Measurements from ENCODE around the gene BMX. TPM values are rescaled to one million over a fixed set of nuclear protein-coding genes. Genes with fewer than 3 reads are reported as not detected.

The BMX gene
- total RNA-seq, 1 experiment from 2014 or later = not detected

DNA sequence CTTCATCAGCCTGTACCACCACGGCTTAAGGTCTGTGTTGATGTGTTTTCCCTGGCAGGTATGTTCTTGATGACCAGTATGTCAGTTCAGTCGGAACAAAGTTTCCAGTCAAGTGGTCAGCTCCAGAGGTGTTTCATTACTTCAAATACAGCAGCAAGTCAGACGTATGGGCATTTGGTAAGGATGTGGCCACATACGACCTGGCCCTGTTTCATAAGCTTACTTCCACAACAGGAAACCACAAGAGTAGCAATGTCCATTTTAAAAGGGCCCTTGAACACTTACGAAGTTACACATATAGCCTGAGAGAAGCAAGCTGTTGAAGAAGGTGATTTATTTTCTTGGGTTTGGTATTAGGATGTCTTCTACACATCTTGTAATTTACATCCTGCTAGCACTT is 46.1 kb downstream of the BMX start:
- no peak for DNase-seq
- no peak overlapping the region for H3K4me3 ChIP-seq
- no peaks in the 10 kb centered on the region for H3K27me3 ChIP-seq
- no peaks in the 10 kb centered on the region for H3K9me3 ChIP-seq
- no peaks in the 10 kb centered on the region for H3K36me3 ChIP-seq

DNA sequence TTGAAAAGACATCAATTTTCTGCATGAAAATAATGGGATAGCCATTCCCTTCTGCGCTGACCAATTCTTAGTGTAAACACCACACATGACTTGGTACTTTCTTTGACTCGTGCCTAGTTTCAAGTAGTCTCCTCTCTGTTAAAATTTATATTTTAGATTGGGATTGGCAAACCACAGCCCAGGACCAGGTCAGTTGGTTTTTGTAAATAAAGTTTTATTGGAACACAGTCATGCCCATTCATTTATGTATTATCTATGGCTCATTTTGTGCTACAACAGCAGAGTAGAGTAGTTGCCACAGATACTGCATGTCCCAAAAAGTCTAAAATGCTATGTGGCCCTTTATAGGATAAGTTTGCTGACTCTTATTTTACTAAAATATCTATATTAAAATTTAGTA is 46.7 kb downstream of the BMX start:
- DNase-seq = no peak
- Histone ChIP-seq H3K4me3 (no peak overlapping the region), H3K36me3 (no peaks in the 10 kb centered on the region), H3K27me3 (no peaks in the 10 kb centered on the region), H3K9me3 (no peaks in the 10 kb centered on the region)

DNA sequence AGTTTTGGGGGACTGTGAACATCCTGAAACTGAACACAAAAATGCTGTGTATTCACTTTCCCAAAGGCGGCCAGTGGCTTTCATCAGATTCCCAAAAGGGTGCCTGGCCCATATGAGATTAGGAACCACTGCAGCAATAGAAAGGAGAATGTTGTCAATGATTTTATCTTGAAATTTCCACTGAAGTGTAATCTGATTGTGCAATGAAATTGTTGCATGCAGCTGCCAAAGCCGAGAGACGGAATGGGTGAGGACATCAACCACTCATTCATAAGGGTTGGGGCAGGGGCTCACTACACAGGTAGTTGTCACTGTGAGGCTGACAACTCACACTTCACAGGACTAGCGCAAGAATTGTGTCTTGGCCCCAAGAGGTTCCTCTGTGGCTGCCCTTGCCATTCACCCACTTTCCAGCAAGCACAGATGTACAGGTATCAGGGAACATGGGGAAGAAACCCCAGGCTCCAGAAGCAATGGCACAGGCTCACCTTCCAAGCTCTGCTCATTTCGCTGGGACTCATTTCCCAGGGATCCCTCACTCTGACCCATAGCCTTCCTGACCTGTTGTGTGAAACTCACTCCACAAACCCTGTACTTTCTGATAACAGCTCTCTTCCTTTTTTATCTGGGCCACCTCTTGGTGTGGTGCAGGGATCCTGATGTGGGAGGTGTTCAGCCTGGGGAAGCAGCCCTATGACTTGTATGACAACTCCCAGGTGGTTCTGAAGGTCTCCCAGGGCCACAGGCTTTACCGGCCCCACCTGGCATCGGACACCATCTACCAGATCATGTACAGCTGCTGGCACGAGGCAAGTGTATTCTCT is 48.8 kb downstream of the BMX start:
- Histone ChIP-seq H3K27me3 (no peaks in the 10 kb centered on the region), H3K36me3 (no peaks in the 10 kb centered on the region), H3K9me3 (no peaks in the 10 kb centered on the region), H3K4me3 (no peak overlapping the region)
- DNase-seq = no peak

DNA sequence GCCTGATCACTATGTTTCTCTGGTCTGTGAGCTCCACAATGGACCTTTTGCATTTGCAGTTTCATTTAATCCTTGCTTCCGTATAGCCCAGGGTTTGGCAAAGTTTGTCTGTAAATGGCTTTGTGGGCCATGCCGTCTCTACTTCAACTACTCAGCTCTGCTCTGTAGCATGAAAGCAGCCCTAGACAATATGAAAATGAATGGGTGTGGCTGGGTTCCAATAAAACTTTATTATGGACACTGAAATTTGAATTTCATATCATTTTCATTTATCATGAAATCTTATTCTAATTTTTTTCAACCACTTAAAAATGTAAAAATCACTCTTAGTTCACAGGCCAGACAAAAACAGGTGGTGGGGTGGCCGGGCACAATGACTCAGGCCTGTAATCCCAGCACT is 58.6 kb downstream of the BMX start:
- no peak overlapping the region for H3K4me3 ChIP-seq
- no peak for DNase-seq
- H3K9me3 ChIP-seq = no peaks in the 10 kb centered on the region
- H3K36me3 ChIP-seq = no peaks in the 10 kb centered on the region
- no peaks in the 10 kb centered on the region for H3K27me3 ChIP-seq

DNA sequence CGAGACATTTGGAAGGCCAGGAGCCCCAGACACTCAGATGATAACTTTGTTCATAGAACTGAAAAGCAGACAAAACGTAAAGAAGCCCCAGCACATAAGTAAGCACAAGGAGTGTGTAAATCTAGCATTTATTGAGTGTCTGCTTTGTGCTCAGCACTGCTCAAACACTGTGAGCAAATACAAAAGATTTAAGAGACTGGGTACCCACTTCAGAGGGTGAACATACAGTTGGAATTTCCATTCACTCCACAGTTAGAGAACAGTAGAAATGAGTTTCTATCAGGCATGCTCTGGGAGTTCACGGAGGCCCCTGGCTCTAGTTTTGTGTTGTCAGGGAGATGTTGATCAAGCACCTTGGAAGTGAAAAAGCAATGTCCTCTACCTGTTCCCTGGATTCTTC is 60.3 kb downstream of the BMX start:
- DNase-seq = no peak
- Histone ChIP-seq H3K4me3 (no peak overlapping the region), H3K36me3 (no peaks in the 10 kb centered on the region), H3K9me3 (no peaks in the 10 kb centered on the region), H3K27me3 (no peaks in the 10 kb centered on the region)

DNA sequence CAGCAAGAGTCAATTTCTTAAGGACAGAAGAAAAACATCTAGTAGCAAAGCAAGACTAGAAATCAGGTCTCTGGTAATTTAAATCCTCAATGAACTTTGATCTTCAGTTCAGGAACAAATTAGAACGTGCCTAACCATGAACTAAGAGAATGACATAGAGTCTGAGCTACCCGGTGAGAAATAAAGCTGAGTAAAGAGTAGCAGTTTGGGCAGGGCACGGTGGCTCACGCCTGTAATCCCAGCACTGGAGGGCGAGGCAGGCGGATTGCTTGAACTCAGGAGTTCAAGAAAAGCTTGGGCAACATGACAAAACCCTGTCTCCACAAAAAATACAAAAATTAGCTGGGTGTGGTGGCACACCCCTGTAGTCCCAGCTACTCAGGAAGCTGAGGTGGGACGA is 62.4 kb downstream of the BMX start:
- no peak for DNase-seq
- no peaks in the 10 kb centered on the region for H3K9me3 ChIP-seq
- H3K27me3 ChIP-seq = no peaks in the 10 kb centered on the region
- no peak overlapping the region for H3K4me3 ChIP-seq
- H3K36me3 ChIP-seq = no peaks in the 10 kb centered on the region

DNA sequence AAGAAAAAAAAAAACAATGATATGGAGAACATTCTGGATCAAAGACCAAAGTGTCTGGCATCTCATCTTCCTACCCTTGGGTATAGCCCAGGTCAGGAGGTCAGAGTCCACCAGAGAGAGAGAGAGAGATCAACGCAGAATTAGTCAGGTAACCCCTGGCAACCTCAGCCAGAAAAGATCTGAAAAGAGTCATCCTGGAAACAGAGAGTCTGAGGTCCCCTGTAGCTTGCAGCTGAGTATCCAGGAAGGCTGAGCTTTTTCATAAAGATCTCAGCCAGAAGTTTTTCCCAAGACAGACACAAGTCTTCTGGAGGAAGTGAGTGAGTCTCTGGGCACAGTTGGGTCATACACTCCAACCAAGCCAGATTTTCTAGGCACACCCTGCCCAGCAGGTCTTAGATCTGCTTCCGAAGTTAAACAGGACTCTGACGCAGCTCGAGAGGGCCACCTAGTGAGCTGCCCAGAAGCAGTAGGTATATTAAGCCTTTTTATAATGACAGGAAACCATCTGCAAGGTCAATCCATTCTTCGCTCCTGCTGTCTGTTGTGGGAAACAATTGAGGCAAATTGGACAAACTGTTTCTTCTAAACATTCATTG is 64.5 kb downstream of the BMX start:
- no peaks in the 10 kb centered on the region for H3K27me3 ChIP-seq
- no peaks in the 10 kb centered on the region for H3K36me3 ChIP-seq
- H3K9me3 ChIP-seq = no peaks in the 10 kb centered on the region
- peak; percentile 73 for DNase-seq
- H3K4me3 ChIP-seq = no peak overlapping the region

DNA sequence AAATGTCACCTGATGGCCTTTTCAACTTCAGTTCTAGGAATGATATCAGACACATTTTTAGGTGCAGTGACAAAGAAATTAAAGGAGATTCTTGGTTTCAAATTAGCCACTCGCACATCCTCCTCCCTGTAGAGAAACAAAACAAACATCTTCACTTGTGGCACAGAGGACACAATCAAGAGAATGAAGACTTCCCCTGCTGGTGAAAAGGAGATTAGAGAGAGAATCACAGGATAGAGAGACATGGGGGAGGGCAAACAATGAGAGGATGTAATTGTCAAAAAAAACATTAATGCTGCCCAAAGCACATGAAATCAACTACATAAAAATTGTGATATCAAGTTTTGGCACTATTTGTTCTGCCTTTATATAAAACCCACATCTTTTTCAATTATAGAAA is 65.6 kb downstream of the BMX start:
- H3K36me3 ChIP-seq = no peaks in the 10 kb centered on the region
- no peaks in the 10 kb centered on the region for H3K9me3 ChIP-seq
- H3K4me3 ChIP-seq = no peak overlapping the region
- no peaks in the 10 kb centered on the region for H3K27me3 ChIP-seq
- no peak for DNase-seq

DNA sequence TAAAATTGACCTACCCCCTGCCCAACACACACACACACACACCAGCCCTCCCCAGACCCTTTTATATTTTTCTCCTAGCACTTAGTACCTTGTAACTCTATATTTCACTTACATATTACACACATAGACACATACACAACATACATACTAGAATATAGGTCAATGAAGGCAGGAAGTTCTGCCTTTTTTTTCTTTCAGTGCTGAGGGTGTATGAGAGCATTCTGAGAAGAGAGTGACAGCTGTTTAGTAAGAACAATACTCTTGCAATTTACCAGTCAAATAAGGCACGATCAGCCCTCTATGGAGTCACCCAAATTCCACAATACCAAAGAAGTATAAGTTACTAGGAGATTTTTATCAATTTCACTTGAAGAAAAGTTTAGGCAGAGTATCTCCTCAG is 66.7 kb downstream of the BMX start:
- Histone ChIP-seq H3K36me3 (no peaks in the 10 kb centered on the region), H3K27me3 (no peaks in the 10 kb centered on the region), H3K4me3 (no peak overlapping the region), H3K9me3 (no peaks in the 10 kb centered on the region)
- DNase-seq = no peak

DNA sequence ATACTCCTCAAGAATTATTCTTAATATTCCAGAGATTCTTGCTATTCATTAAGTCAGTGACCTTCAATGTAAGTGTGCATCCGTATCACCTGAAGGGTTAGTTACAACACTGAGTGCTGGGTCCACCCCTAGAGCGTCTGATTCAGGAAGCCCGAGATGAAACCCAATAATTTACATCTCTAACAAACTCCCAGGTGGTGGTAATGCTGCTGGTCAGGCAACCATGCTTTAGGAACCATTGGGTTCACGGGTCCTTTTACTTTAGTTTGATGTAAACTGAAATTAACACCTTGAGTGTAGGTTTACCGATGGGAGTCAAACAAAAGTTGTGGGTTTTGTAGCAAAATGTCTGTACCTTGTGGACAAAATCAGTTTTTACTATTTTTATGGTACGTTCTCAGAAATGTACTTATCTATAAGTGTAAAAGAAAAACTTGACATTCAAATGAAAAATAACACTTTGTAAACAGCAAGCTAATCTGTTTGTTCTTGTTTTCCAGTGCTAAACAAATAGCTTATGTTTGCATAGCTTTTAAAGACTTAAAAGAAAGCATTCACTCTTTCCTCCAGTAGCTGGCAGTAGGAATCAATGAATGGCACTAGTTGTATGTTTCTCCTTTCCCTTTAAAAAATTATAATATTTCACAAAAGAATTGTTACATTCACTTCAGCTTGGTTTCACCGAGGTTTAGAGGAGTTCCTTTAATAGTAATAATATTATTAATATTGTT is 67.4 kb downstream of the BMX start:
- Histone ChIP-seq H3K4me3 (no peak overlapping the region), H3K27me3 (no peaks in the 10 kb centered on the region), H3K36me3 (no peaks in the 10 kb centered on the region), H3K9me3 (no peaks in the 10 kb centered on the region)
- DNase-seq = no peak

DNA sequence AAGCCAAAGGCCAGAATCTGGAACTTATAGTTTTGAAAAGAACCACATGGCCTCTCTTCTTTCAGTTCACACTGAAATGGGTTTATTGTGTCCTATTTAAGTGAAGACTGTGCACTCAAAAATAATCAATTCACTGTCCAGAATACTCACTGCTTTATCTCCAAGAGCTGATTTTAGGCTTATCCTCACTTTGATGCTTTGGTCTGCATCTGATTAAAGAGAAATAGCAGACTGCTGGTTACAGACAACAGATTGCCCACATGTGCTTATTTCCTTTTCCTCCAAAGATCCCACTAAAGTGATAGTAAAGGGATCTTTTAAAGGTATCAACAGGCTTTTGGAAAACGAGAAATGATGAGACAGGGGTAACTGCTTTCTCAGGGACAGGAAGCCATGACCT is 69.5 kb downstream of the BMX start:
- H3K4me3 ChIP-seq = no peak overlapping the region
- DNase-seq = no peak
- no peaks in the 10 kb centered on the region for H3K9me3 ChIP-seq
- no peaks in the 10 kb centered on the region for H3K27me3 ChIP-seq
- H3K36me3 ChIP-seq = no peaks in the 10 kb centered on the region

DNA sequence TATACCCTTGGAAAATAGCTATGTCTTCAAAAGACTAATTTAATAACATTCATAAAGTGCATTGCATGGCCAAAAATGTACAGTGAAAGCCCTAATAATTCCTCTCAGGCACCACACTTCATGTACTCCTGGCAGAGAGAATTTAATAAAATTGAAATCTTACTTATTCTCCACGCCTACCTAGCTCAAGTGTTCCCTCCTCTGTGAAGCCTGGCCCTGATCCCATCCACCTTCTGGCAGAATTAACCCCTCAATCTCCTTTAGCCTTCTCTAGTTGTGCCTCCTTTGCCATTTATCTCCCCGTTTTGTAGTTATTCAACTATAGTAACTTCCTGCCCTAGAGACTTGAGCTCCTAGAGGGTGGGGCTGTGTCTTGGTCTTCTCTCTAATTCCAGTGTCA is 73.4 kb downstream of the BMX start:
- no peaks in the 10 kb centered on the region for H3K27me3 ChIP-seq
- no peaks in the 10 kb centered on the region for H3K36me3 ChIP-seq
- no peaks in the 10 kb centered on the region for H3K9me3 ChIP-seq
- no peak overlapping the region for H3K4me3 ChIP-seq
- no peak for DNase-seq

DNA sequence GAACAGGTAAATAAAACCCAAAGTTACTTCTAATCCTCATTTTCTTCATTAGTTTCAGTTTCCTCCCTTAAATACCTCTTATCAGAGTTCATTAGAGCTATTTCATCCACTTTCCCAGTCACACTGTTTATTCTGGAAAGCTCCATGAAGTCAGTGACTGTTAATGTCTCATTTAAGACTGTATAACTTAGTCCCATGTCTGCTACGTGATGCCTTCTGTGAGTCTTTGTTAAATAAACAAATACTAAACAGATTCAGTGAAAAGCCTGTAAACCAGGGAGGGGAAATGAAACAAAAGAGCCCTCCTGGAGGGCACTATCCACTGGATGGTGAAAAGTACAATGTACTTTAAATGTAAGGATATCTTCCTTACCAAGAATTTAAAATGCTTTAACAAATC is 75.4 kb downstream of the BMX start:
- no peak overlapping the region for H3K4me3 ChIP-seq
- no peaks in the 10 kb centered on the region for H3K36me3 ChIP-seq

DNA sequence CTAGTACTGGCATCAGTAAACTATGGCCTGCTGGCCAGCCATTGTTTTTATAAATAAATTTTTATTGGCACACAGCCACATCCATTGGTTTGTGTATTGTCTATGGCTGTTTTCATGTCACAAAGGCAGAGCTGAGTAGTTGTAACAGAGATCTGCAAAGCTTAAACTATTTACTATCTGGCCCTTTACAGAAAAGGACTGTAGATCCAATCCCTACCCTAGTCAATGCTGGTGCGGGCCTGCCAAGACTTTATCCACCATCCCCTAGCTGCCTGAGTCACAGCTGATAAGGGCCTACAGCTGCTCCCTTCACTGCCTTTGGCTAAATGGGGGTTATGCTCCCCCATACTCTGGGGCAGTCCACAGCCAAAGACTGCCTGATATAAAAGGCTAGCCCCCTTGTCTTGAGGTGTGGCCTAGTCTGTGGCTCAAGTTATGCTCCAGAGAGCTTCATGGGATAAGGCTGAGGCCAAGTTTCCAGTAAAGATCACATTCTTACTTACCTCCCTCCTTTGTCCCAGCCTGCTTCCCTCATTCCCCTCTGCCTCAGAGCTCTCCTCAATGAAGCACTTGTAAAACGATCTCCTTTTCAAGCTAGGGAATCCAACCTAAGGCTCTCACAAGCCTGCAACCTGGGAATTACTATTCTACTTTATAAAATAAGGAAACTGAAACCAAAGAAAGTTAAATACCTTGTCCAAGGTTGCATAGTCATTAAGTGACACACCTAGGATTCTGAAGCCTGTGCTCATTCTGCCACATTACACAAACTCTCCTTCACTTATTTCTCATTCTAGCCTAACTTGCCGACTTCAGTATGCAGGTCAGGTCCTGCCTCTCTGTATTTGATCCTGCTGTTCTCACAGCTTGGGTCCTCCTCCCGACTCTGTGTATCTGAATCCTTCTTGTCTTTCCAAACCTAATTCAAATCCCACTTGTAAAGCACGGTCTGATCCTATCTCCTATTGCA is 79.5 kb downstream of the BMX start:
- H3K9me3 ChIP-seq = no peaks in the 10 kb centered on the region
- peak; percentile 67 for DNase-seq
- no peak overlapping the region for H3K4me3 ChIP-seq
- no peaks in the 10 kb centered on the region for H3K27me3 ChIP-seq
- no peaks in the 10 kb centered on the region for H3K36me3 ChIP-seq

More for the DNA sequence above, 75.4 kb downstream of the BMX start:
- no peaks in the 10 kb centered on the region for H3K27me3 ChIP-seq
- DNase-seq = no peak
- H3K9me3 ChIP-seq = no peaks in the 10 kb centered on the region

DNA sequence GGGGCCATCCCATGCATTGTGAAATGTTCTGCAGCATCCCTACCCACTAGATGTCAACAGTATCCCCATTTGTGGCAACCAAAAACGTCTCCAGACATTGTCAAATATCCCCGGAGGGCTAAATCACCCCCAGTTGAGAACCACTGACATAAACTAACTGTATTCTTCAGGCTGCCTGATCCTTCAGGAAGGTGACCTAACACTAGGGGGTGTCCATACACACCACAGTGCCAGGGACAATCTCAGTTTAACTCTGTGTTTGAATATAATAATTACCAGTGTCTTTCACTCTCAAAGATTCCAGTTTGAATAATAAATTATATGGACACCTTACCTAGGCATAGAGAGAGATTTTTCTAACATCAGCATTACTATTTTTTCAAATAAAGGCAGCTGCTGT is 93.8 kb downstream of the BMX start:
- no peak overlapping the region for H3K4me3 ChIP-seq
- DNase-seq = no peak
- H3K27me3 ChIP-seq = no peaks in the 10 kb centered on the region
- no peaks in the 10 kb centered on the region for H3K36me3 ChIP-seq
- H3K9me3 ChIP-seq = no peaks in the 10 kb centered on the region

DNA sequence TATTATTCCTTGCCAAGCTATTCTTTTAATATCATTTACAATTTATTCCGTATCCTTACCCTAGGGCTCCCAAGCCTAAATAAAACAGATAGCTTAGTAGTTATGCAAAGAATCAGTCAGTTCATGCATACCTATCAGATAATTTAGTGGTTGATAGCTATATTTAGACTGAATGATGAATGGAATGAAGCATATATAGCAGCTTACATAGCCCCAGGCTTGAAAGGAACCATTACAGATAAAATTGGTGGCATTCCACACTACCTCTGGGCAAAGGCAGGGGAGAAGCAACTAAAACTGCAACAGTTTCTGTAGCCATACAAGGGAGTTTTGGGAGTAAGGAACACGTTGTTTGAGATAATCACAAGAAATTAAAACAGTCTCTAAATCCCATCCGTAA is 97.4 kb downstream of the BMX start:
- no peak for DNase-seq
- no peaks in the 10 kb centered on the region for H3K9me3 ChIP-seq

DNA sequence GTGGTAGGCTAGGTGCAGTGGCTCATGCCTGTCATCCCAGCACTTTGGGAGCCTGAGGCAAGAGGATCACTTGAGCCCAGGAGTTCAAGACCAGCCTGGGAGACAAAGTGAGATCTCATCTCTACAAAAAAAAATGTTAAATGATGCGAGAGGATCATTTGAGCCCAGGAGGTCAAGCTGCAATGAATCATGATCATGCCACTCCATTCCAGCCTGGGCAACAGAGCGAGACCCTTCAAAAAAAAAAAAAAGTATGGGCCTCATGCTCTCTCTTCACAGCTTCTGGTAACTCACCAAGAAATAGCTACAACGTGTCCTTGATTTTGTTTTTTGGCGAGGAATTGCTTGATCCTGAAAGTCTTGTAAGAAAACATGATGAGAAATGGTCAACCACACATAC is 98.9 kb downstream of the BMX start:
- Histone ChIP-seq H3K36me3 (no peaks in the 10 kb centered on the region), H3K27me3 (no peaks in the 10 kb centered on the region), H3K4me3 (no peak overlapping the region), H3K9me3 (no peaks in the 10 kb centered on the region)
- DNase-seq = no peak

More for the DNA sequence above, 97.4 kb downstream of the BMX start:
- Histone ChIP-seq H3K36me3 (no peaks in the 10 kb centered on the region), H3K27me3 (no peaks in the 10 kb centered on the region), H3K4me3 (no peak overlapping the region)
